Measurements from ENCODE around the gene TRIM46.

DNA sequence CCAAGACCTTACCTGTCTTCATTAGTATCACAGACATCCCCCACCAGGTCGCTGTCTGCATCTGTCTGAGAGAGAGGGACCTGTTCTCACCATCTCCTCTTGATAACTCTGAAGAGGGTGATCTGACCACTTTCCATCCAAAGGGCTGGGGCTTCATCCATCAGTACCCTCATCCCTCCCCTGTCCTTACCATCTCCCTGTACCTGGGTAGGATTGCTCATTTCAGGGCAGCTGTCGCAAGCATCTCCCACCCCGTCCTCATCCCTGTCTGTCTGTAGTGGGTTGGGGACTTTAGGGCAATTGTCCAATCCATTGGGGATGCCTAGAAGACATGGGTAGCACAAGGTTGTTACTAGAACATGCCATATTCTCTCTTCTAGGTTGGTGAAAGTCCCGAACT is 26.1 kb downstream of the TRIM46 start:
- TF ChIP-seq, protein P1, sequence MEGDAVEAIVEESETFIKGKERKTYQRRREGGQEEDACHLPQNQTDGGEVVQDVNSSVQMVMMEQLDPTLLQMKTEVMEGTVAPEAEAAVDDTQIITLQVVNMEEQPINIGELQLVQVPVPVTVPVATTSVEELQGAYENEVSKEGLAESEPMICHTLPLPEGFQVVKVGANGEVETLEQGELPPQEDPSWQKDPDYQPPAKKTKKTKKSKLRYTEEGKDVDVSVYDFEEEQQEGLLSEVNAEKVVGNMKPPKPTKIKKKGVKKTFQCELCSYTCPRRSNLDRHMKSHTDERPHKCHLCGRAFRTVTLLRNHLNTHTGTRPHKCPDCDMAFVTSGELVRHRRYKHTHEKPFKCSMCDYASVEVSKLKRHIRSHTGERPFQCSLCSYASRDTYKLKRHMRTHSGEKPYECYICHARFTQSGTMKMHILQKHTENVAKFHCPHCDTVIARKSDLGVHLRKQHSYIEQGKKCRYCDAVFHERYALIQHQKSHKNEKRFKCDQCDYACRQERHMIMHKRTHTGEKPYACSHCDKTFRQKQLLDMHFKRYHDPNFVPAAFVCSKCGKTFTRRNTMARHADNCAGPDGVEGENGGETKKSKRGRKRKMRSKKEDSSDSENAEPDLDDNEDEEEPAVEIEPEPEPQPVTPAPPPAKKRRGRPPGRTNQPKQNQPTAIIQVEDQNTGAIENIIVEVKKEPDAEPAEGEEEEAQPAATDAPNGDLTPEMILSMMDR (IDR thresholded peaks at IDR 0.05; ENCODE audit: low read depth, low read length), result no peak
- TF ChIP-seq POLR2A (IDR thresholded peaks at IDR 0.05; ENCODE audit: extremely low read depth, insufficient read length), result no peak

Measured in NB4 (cell line).